Measurements from ENCODE around the gene LONRF2.
"Not testable (repeated sequence)": the region's sequence is repeated elsewhere in the genome, so short reads cannot be mapped to it uniquely, and the experiment has no call there.

LONRF2 gene

GRCh38 chr2:100321866-100322820 is at the start of gene LONRF2:
Gene LONRF2, minus strand, starts transcription at chr2:100322501. Its CDS starts 408 bp downstream, at chr2:100322093.
- ChIA-PET POLR2A (no interaction called here), CTCF (interaction anchor here (0.7 to 1.2 kb wide), 2 partner anchors 10 to 59 kb away, joined by 3 read pairs; no protein-coding TSS in a partner anchor)
- TF ChIP-seq CTCF (IDR thresholded peaks at IDR 0.05; ENCODE audit: insufficient read depth, low read length, missing control alignments) = no peak
- peak within 1 kb of the TSS; percentile 35 for H3K4me3 ChIP-seq (ENCODE audit: low read depth, low read length)
- DNase-seq (ENCODE audit: low read depth, low spot score) = no peak

- DNase-seq (ENCODE audit: low read depth, low spot score) = no peak
- POLR2A ChIA-PET = interaction anchor here (0.6 kb wide), 1 partner anchor 14 kb away, joined by 3 read pairs; no protein-coding TSS in a partner anchor
- CTCF ChIA-PET = interaction anchor here (1.0 to 4.2 kb wide), 5 partner anchors 9 to 107 kb away, joined by 3 to 33 read pairs (median 3); no protein-coding TSS in a partner anchor
- no peak for TF ChIP-seq CTCF (IDR thresholded peaks at IDR 0.05; ENCODE audit: insufficient read depth, low read length, missing control alignments)
- no peak overlapping the region for H3K4me3 ChIP-seq (ENCODE audit: low read depth, low read length)
These were observed 44.9 kb upstream of the LONRF2 start for GRCh38 chr2:100367163-100367562.

DNA sequence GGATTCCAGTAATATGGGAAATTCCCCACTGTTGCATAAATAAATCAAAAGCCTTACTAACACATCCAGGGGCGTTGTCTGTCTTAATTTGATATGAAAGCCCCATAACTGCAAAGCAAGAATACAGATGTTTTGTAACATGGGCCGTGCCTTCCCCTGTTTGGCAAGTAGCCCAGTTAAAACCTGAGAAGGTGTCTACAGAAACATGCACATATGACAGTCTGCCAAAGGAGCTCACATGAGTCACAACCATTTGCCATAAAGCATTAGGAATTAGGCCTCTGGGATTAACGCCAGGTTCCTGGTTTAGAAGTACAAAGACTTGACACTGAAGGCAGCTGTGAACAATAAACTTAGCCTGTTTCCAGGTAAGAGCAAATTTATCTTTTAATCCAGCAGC is 43.1 kb upstream of the LONRF2 start:
- ChIA-PET CTCF (interaction anchor here (0.6 to 4.2 kb wide), 3 partner anchors 13 to 103 kb away, joined by 3 to 33 read pairs (median 24); no protein-coding TSS in a partner anchor), POLR2A (no interaction called here)
- TF ChIP-seq CTCF (IDR thresholded peaks at IDR 0.05; ENCODE audit: insufficient read depth, low read length, missing control alignments) = no peak
- H3K4me3 ChIP-seq (ENCODE audit: low read depth, low read length) = no peak overlapping the region
- DNase-seq (ENCODE audit: low read depth, low spot score) = peak; percentile 37

DNA sequence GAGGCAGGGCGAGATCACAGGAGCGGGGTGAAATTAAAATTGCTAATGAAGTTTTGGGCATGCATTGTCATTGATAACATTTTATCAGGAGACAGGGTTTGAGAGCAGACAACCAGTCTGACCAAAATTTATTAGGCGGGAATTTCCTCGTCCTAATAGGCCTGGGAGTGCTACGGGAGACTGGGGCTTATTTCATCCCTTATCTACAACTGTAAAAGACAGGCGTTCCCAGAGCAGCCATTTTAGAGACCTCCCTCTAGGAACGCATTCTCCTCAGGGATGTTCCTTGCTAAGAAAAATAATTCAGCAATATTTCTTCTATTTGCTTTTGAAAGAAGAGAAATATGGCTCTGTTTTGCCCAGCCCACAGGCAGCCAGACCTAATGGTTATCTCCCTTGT is 40.0 kb upstream of the LONRF2 start:
- DNase-seq (ENCODE audit: low read depth, low spot score); POLR2A ChIA-PET; CTCF ChIA-PET; H3K4me3 ChIP-seq (ENCODE audit: low read depth, low read length): not testable (repeated sequence)

DNA sequence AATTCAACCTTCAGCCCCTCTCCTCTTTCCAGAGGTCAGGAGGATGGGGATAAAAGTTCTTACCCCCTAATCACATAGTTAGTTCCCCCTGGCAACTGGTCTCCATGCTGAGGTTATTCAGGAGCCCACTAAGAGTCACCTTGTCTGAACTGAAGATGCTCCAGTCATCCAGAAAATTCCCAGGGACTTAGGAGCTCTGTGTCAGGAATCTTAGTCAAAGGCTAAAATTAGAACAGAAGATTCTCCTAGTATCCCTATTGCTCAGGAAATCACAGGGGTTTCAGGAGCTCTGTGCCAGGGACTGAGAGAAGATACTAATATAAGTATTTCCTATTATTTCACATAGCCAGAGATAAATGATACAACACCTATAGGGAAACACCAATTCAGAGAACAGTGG is 37.3 kb upstream of the LONRF2 start:
- no peak overlapping the region for H3K4me3 ChIP-seq (ENCODE audit: low read depth, low read length)
- ChIA-PET CTCF (interaction anchor here (1.2 kb wide), 2 partner anchors 22 to 69 kb away, joined by 3 to 5 read pairs; no protein-coding TSS in a partner anchor), POLR2A (no interaction called here)
- no peak for TF ChIP-seq CTCF (IDR thresholded peaks at IDR 0.05; ENCODE audit: insufficient read depth, low read length, missing control alignments)
- DNase-seq (ENCODE audit: low read depth, low spot score) = no peak

DNA sequence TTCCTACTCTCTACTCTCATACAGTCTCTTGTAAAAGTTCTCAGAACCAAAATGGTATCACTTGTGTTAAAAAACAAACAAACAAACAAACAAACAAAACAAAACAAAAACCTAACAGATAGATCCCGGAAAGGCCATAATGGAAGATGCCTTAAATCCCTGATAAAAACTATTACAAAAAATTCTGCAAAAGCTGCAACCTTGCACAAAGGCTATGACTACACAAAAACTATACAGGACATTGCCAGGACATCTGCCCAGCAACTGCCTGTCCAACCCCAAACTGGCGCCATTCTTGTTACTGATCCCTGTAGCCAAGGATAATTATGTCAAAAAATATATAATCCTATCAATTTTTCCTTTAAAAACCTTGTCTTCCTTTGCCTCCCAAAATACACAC is 36.3 kb upstream of the LONRF2 start:
- ChIA-PET CTCF (interaction anchor here (1.2 kb wide), 2 partner anchors 23 to 68 kb away, joined by 3 to 5 read pairs; no protein-coding TSS in a partner anchor), POLR2A (no interaction called here)
- no peak overlapping the region for H3K4me3 ChIP-seq (ENCODE audit: low read depth, low read length)
- no peak for DNase-seq (ENCODE audit: low read depth, low spot score)
- no peak for TF ChIP-seq CTCF (IDR thresholded peaks at IDR 0.05; ENCODE audit: insufficient read depth, low read length, missing control alignments)
